Measurements from ENCODE around the gene SGCA.

Gene SGCA

GRCh38 chr17:50199803-50200456 lies 34.1 kb downstream of the SGCA start:
- TF ChIP-seq ZBTB7A (IDR thresholded peaks at IDR 0.05; ENCODE audit: low read depth) = peak; percentile 51; the same call in 1 of the 2 replicates
- TF ChIP-seq YY1 (IDR thresholded peaks at IDR 0.05; ENCODE audit: low read depth) = no peak
- TF ChIP-seq REST (IDR thresholded peaks at IDR 0.05; ENCODE audit: low read depth) = no peak
- peak; percentile 74 for TF ChIP-seq TCF12 (IDR thresholded peaks at IDR 0.05; ENCODE audit: low read depth)
- no peak for TF ChIP-seq TAF1 (IDR thresholded peaks at IDR 0.05; ENCODE audit: low read depth)
- peak; percentile 21; the same call in 1 of the 2 replicates for TF ChIP-seq RAD21 (IDR thresholded peaks at IDR 0.05; ENCODE audit: low read depth)
- peak; percentile 78 for TF ChIP-seq NFIC (IDR thresholded peaks at IDR 0.05)
- peak; percentile 59; the same call in 1 of the 2 replicates for TF ChIP-seq TEAD4 (IDR thresholded peaks at IDR 0.05)
- peak; percentile 93 for TF ChIP-seq CREB1 (IDR thresholded peaks at IDR 0.05; ENCODE audit: low read depth)
- TF ChIP-seq FOXM1 (IDR thresholded peaks at IDR 0.05; ENCODE audit: borderline replicate concordance, low read depth) = peak; percentile 80
- TF ChIP-seq USF1 (IDR thresholded peaks at IDR 0.05) = 0 out of 2 replicates have a peak, but pooled peaks have one; percentile 15
- TF ChIP-seq EGR1 (IDR thresholded peaks at IDR 0.05) = peak; percentile 16
- TF ChIP-seq MAX (IDR thresholded peaks at IDR 0.05) = peak; percentile 57; the same call in 1 of the 2 replicates
- TF ChIP-seq EP300 (IDR thresholded peaks at IDR 0.05; ENCODE audit: borderline replicate concordance) = 0 out of 2 replicates have a peak, but pooled peaks have one; percentile 39
- no peak for TF ChIP-seq CEBPB (IDR thresholded peaks at IDR 0.05)

GRCh38 chr17:50200457-50201275 lies 34.9 kb downstream of the SGCA start:
- no peak; the same call in 1 of the 2 replicates for TF ChIP-seq TEAD4 (IDR thresholded peaks at IDR 0.05)
- no peak for TF ChIP-seq USF1 (IDR thresholded peaks at IDR 0.05)
- TF ChIP-seq CREB1 (IDR thresholded peaks at IDR 0.05; ENCODE audit: low read depth) = no peak
- peak; percentile 23; the same call in 1 of the 2 replicates for TF ChIP-seq ZBTB7A (IDR thresholded peaks at IDR 0.05; ENCODE audit: low read depth)
- peak; percentile 28; the same call in 1 of the 2 replicates for TF ChIP-seq NFIC (IDR thresholded peaks at IDR 0.05)
- peak; percentile 22; the same call in 1 of the 2 replicates for TF ChIP-seq MAX (IDR thresholded peaks at IDR 0.05)
- 0 out of 2 replicates have a peak, but pooled peaks have one; percentile 14 for TF ChIP-seq TAF1 (IDR thresholded peaks at IDR 0.05; ENCODE audit: low read depth)
- peak; percentile 99 for TF ChIP-seq EGR1 (IDR thresholded peaks at IDR 0.05)
- TF ChIP-seq EP300 (IDR thresholded peaks at IDR 0.05; ENCODE audit: borderline replicate concordance) = peak; percentile 10; the same call in 1 of the 2 replicates
- TF ChIP-seq TCF12 (IDR thresholded peaks at IDR 0.05; ENCODE audit: low read depth) = no peak
- peak; percentile 86 for TF ChIP-seq RAD21 (IDR thresholded peaks at IDR 0.05; ENCODE audit: low read depth)

- TF ChIP-seq TAF1 (IDR thresholded peaks at IDR 0.05; ENCODE audit: low read depth) (peak; percentile 25; the same call in 1 of the 2 replicates), RAD21 (IDR thresholded peaks at IDR 0.05; ENCODE audit: low read depth) (no peak)
These were observed 35.6 kb downstream of the SGCA start, which contains the start of gene COL1A1 for GRCh38 chr17:50201276-50201854. COL1A1 (minus strand) TSS chr17:50201631; CDS start chr17:50201513, 118 bp downstream.

GRCh38 chr17:50203086-50203485 lies 37.3 kb downstream of the SGCA start:
- TF ChIP-seq TCF12 (IDR thresholded peaks at IDR 0.05; ENCODE audit: low read depth) (no peak), REST (IDR thresholded peaks at IDR 0.05; ENCODE audit: low read depth) (no peak), MAX (IDR thresholded peaks at IDR 0.05) (no peak), CEBPB (IDR thresholded peaks at IDR 0.05) (no peak), TAF1 (IDR thresholded peaks at IDR 0.05; ENCODE audit: low read depth) (no peak), ZBTB7A (IDR thresholded peaks at IDR 0.05; ENCODE audit: low read depth) (no peak), RAD21 (IDR thresholded peaks at IDR 0.05; ENCODE audit: low read depth) (no peak), CREB1 (IDR thresholded peaks at IDR 0.05; ENCODE audit: low read depth) (no peak), TEAD4 (IDR thresholded peaks at IDR 0.05) (no peak), FOXM1 (IDR thresholded peaks at IDR 0.05; ENCODE audit: borderline replicate concordance, low read depth) (no peak), YY1 (IDR thresholded peaks at IDR 0.05; ENCODE audit: low read depth) (no peak)
